Fibroblast of lung (primary cell): ENCODE results near the gene AFAP1. TPM values are rescaled to one million over a fixed set of nuclear protein-coding genes. Genes with fewer than 3 reads are reported as not detected.

Experiments used
- DNase-seq, 2 donors: peaks; one replicate each; pipeline versions ENCODE4 v3.0.0 to v3.0.0-alpha.2; 2010; ENCODE audit warnings: low read depth in 2 of 2
- H2AFZ ChIP-seq: 2 replicates; pipeline ENCODE4 v1.5.1; 2012; ENCODE audit warnings: low read length, control low read depth, inconsistent platforms
- H3K27ac ChIP-seq: 2 replicates; pipeline ENCODE4 v1.5.1; 2011; ENCODE audit warnings: low read length, control low read depth; ENCODE audit not compliant: insufficient read depth
- H3K27me3 ChIP-seq: 2 replicates; pipeline ENCODE4 v1.5.1; 2011; ENCODE audit warnings: mild to moderate bottlenecking, low read length; ENCODE audit not compliant: control insufficient read depth, insufficient read depth
- H3K36me3 ChIP-seq: 2 replicates; pipeline ENCODE4 v1.5.1; 2011; ENCODE audit warnings: low read length; ENCODE audit not compliant: control insufficient read depth, insufficient read depth
- H3K4me1 ChIP-seq: 2 replicates; pipeline ENCODE4 v1.5.1; 2011; ENCODE audit warnings: low read length; ENCODE audit not compliant: control insufficient read depth, insufficient read depth; ENCODE audit errors: extremely low read depth
- H3K4me2 ChIP-seq: 2 replicates; pipeline ENCODE4 v1.5.1; 2011; ENCODE audit warnings: low read length, control low read depth; ENCODE audit not compliant: insufficient read depth; ENCODE audit errors: extremely low read depth
- H3K4me3 ChIP-seq, 4 experiments: fragments of 200-600 bp in 1 of 4; sonication (generic) in 1 of 4; replicated peaks in 1 of 4; 2 replicates each; pipeline ENCODE4 v1.5.1; 2011 to 2016; ENCODE audit warnings: low read length in 4 of 4, low read depth in 3 of 4, mild to moderate bottlenecking in 3 of 4, control low read depth in 2 of 4, inconsistent platforms in 1 of 4, mixed read lengths in 1 of 4; ENCODE audit not compliant: insufficient read depth in 1 of 4; ENCODE audit errors: control extremely low read depth in 1 of 4
- H3K79me2 ChIP-seq: 2 replicates; pipeline ENCODE4 v1.5.1; 2012; ENCODE audit warnings: mild to moderate bottlenecking, low read length, inconsistent platforms; ENCODE audit not compliant: control insufficient read depth, insufficient read depth
- H3K9ac ChIP-seq: 2 replicates; pipeline ENCODE4 v1.5.1; 2011; ENCODE audit warnings: mild to moderate bottlenecking, low read length, control low read depth; ENCODE audit not compliant: insufficient read depth
- H3K9me3 ChIP-seq: 2 replicates; pipeline ENCODE4 v1.5.1; 2012; ENCODE audit warnings: low read depth, low read length; ENCODE audit not compliant: control insufficient read depth, insufficient read depth
- H4K20me1 ChIP-seq: 2 replicates; pipeline ENCODE4 v1.5.1; 2011; ENCODE audit warnings: low read length; ENCODE audit not compliant: control insufficient read depth, insufficient read depth; ENCODE audit errors: extremely low read depth
- CTCF ChIP-seq, 2 donors: IDR thresholded peaks in 1 of 2; conservative IDR thresholded peaks in 1 of 2; 1 replicate in 1 of 2; 2 replicates in 1 of 2; pipeline ENCODE4 v1.5.1; 2011 to 2012; ENCODE audit warnings: low read length in 2 of 2, control low read depth in 1 of 2, inconsistent platforms in 1 of 2, low read depth in 1 of 2, mild to moderate bottlenecking in 1 of 2
- EZH2 ChIP-seq: IDR thresholded peaks from 2 replicates; pipeline ENCODE4 v1.5.1; 2012; ENCODE audit warnings: low read length, control low read depth, mild to moderate bottlenecking; ENCODE audit errors: missing control alignments
- polyA plus RNA-seq, 2 donors: library from polyadenylated mRNA; depleted of rRNA in 1 of 2; stranded (reverse) in 1 of 2; unstranded in 1 of 2; fragments of >200 nt; gene quantifications; 2 replicates each; pipeline ENCODE4 v1.2.1, GENCODE V29; 2011 to 2012; ENCODE audit warnings: missing spikeins in 1 of 2
- total RNA-seq: library from RNA; depleted of rRNA; stranded (reverse); fragments of >200 nt; gene quantifications from 2 replicates; pipeline ENCODE4 v1.2.1, GENCODE V29; 2014

AFAP1 gene
- total and polyA plus RNA-seq, 2 donors (not counting 1 experiment from before 2014, with no cell fraction given) = 21.8 to 30.1 TPM

GRCh38 chr4:7844594-7844991 lies 95.1 kb downstream of the AFAP1 start:
- H3K4me1 ChIP-seq = peaks cover 21% of the 10 kb centered on the region
- H3K27me3 ChIP-seq = no peaks in the 10 kb centered on the region
- peak overlapping the region; percentile 97 for H3K27ac ChIP-seq
- no peak overlapping the region for H3K4me3 ChIP-seq
- H3K36me3 ChIP-seq = peaks cover 3% of the 10 kb centered on the region
- no peak overlapping the region for H3K4me2 ChIP-seq
- no peaks in the 10 kb centered on the region for H4K20me1 ChIP-seq
- peak; percentile 72 to 100 for DNase-seq
- H3K9me3 ChIP-seq = no peaks in the 10 kb centered on the region
- no peak overlapping the region for H3K9ac ChIP-seq
- H3K79me2 ChIP-seq = peaks cover 23% of the 10 kb centered on the region
- no peak overlapping the region for H2AFZ ChIP-seq
- TF ChIP-seq CTCF (conservative IDR thresholded peaks at IDR 0.05 in 1 of 2, IDR thresholded peaks at IDR 0.05 in 1 of 2; ENCODE audit: low read depth in 1 of 2, low read length in 2 of 2) (no peak), EZH2 (no peak)

DNA sequence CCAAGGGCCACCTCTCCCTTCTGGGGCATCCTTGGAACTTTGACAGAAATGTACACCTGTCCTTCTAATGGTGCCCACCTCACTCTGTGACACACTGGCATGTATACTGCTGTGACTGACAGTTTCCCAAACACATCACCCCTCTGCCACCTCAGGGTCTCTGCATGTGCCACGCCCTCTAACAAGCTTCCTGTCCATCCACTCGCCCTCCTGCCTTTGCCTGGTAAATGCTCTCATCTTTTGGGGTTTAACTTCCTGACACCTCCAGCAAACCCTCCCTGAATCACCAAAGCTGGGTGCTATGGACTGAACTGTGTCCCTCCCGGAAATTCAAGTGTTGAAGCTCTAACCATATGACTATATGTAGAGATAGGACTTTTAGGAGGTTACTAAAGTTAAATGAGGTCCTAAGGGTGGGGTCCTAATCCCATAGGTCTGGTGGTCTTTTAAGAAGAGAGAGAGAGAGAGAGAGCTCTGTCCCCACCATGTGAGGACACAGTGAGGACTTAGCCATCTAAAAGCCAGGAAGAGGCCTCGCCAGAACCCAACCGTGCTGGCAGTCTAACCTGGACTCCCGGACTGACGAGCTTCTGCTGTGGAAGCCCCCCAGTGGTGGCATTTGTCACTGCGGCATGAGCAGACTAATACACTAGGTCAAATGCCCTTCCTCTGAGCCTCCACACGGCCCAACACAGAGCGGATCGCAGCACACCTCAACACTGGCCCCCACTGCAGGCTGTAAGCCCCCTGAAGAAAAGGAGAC lies 95.6 kb downstream of the AFAP1 start:
- H3K9me3 ChIP-seq = no peaks in the 10 kb centered on the region
- H3K4me3 ChIP-seq = no peak overlapping the region
- TF ChIP-seq CTCF (conservative IDR thresholded peaks at IDR 0.05 in 1 of 2, IDR thresholded peaks at IDR 0.05 in 1 of 2; ENCODE audit: low read depth in 1 of 2, low read length in 2 of 2) (peak; percentile 55 to 79), EZH2 (no peak)
- H3K36me3 ChIP-seq = peaks cover 2% of the 10 kb centered on the region
- peak overlapping the region; percentile 13 for H3K9ac ChIP-seq
- no peaks in the 10 kb centered on the region for H3K27me3 ChIP-seq
- no peak overlapping the region for H2AFZ ChIP-seq
- peak; percentile 87 to 89 for DNase-seq
- H3K4me2 ChIP-seq = peak overlapping the region; percentile 58
- H3K4me1 ChIP-seq = peaks cover 21% of the 10 kb centered on the region
- peak overlapping the region; percentile 97 for H3K27ac ChIP-seq
- H3K79me2 ChIP-seq = peaks cover 23% of the 10 kb centered on the region
- H4K20me1 ChIP-seq = no peaks in the 10 kb centered on the region

DNA sequence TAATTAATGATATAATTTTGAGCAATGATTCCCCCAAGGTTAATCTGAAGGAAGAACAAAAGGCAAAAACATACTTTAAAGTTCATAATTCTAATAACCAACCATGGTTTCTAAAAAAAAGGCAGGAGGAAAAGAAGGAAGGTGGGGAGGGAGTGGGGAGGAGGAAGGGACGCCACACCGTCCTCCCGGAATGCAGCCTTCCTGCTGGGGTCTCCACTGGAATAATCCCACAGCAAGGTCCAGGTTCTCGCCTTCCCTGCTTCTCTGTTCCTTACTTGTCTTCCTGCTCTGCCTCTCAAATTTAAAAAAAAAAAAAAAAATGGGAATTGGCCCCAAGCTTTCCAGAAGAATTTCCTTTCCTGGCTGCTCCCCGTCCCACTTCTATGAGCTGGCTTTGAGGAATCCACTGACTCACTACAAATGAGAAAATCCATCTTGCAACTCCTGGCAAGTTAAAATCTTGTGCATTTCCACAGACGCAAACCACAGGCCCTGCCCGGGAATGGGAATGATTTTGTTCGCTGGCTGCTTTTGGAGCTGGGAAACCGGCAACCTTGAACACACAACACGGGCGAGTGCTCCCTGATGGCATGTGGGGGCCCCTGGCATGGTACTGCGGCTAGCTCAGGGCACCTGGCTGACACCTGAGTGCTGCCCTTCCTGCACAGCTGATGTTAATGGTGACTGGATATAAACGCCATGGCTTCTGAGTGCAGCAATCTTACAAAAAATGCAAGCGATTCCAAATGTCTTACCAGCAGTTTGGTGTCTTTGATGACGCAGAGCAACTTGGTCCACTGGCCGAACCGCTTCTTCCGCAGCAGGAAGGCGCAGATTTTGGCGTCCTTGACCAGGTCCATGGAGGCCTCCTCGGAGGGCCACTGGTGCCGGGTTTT lies 97.0 kb downstream of the AFAP1 start:
- Histone ChIP-seq H3K79me2 (peaks cover 20% of the 10 kb centered on the region), H3K4me1 (peaks cover 21% of the 10 kb centered on the region), H3K27ac (peak overlapping the region; percentile 97), H4K20me1 (no peaks in the 10 kb centered on the region), H3K9ac (peak overlapping the region; percentile 58), H3K9me3 (no peaks in the 10 kb centered on the region), H3K4me2 (peak overlapping the region; percentile 84), H3K36me3 (peaks cover 2% of the 10 kb centered on the region), H2AFZ (peak overlapping the region; percentile 19), H3K4me3 (peak overlapping the region; percentile 1 to 34 (median 17)), H3K27me3 (no peaks in the 10 kb centered on the region)
- TF ChIP-seq EZH2 (no peak), CTCF (conservative IDR thresholded peaks at IDR 0.05 in 1 of 2, IDR thresholded peaks at IDR 0.05 in 1 of 2; ENCODE audit: low read depth in 1 of 2, low read length in 2 of 2) (no peak)
- peak; percentile 99 to 100 for DNase-seq
